Astrocyte (in vitro differentiated cells and primary cell): ENCODE measurements around the gene MTX1. TPM values are rescaled to one million over a fixed set of nuclear protein-coding genes. Genes with fewer than 3 reads are reported as not detected.
A peak's percentile ranks its signal among the peaks of the same experiment; 100 is the strongest.

Experiments used
- DNase-seq: peaks from one replicate; pipeline ENCODE4 v3.0.0-alpha.2; 2010; ENCODE audit warnings: low read depth
- FAIRE-seq: peaks from 2 replicates; lab custom pipeline; 2011; peaks lifted over from hg19 to GRCh38; lab: Jason Lieb, UNC
- H2AFZ ChIP-seq: 2 replicates; pipeline ENCODE4 v1.6.0; 2012; ENCODE audit warnings: low read depth, low read length, inconsistent platforms
- H3K27ac ChIP-seq: 2 replicates; pipeline ENCODE4 v1.5.1; 2011; ENCODE audit warnings: low read depth, low read length, inconsistent platforms
- H3K27me3 ChIP-seq: 2 replicates; pipeline ENCODE4 v1.6.0; 2011; ENCODE audit warnings: low read length, inconsistent platforms; ENCODE audit not compliant: insufficient read depth
- H3K36me3 ChIP-seq: 2 replicates; pipeline ENCODE4 v1.5.1; 2011; ENCODE audit warnings: low read length, inconsistent platforms; ENCODE audit not compliant: insufficient read depth
- H3K4me1 ChIP-seq: 2 replicates; pipeline ENCODE4 v1.5.1; 2011; ENCODE audit warnings: low read length, inconsistent platforms; ENCODE audit not compliant: insufficient read depth
- H3K4me2 ChIP-seq: 2 replicates; pipeline ENCODE4 v1.6.0; 2012; ENCODE audit warnings: low read length, inconsistent platforms
- H3K4me3 ChIP-seq: 2 replicates; pipeline ENCODE4 v1.5.1; 2011; ENCODE audit warnings: low read depth, mild to moderate bottlenecking, low read length, inconsistent platforms; ENCODE audit not compliant: insufficient read depth
- H3K79me2 ChIP-seq: 2 replicates; pipeline ENCODE4 v1.6.0; 2012; ENCODE audit warnings: mild to moderate bottlenecking, low read length, inconsistent platforms; ENCODE audit not compliant: insufficient read depth
- H3K9ac ChIP-seq: 2 replicates; pipeline ENCODE4 v1.6.0; 2012; ENCODE audit warnings: mild to moderate bottlenecking, low read length, inconsistent platforms
- H3K9me3 ChIP-seq: 2 replicates; pipeline ENCODE4 v1.5.1; 2012; ENCODE audit warnings: low read depth, mild to moderate bottlenecking, low read length, inconsistent platforms; ENCODE audit not compliant: insufficient read depth
- H4K20me1 ChIP-seq: 2 replicates; pipeline ENCODE4 v1.6.0; 2012; ENCODE audit warnings: low read length, inconsistent platforms; ENCODE audit not compliant: insufficient read depth
- H3K27ac Mint-ChIP-seq: one replicate; pipeline ENCODE4 v1.8.0; 2021; ENCODE audit warnings: mild to moderate bottlenecking, mixed read lengths; ENCODE audit not compliant: unreplicated experiment
- H3K27me3 Mint-ChIP-seq: one replicate; pipeline ENCODE4 v1.8.0; 2021; ENCODE audit warnings: low read depth, mixed read lengths; ENCODE audit not compliant: unreplicated experiment
- H3K36me3 Mint-ChIP-seq: one replicate; pipeline ENCODE4 v1.8.0; 2021; ENCODE audit warnings: low read depth, mixed read lengths; ENCODE audit not compliant: unreplicated experiment
- H3K4me1 Mint-ChIP-seq: one replicate; pipeline ENCODE4 v1.8.0; 2021; ENCODE audit warnings: low read depth, mixed read lengths; ENCODE audit not compliant: unreplicated experiment
- H3K4me3 Mint-ChIP-seq: one replicate; pipeline ENCODE4 v1.8.0; 2021; ENCODE audit warnings: mild to moderate bottlenecking, moderate library complexity, mixed read lengths; ENCODE audit not compliant: unreplicated experiment
- H3K9me3 Mint-ChIP-seq: one replicate; pipeline ENCODE4 v1.8.0; 2021; ENCODE audit warnings: mild to moderate bottlenecking, mixed read lengths; ENCODE audit not compliant: unreplicated experiment
- EZH2 ChIP-seq: IDR thresholded peaks from 2 replicates; pipeline ENCODE4 v1.6.1; 2012; ENCODE audit warnings: mild to moderate bottlenecking, low read length, inconsistent platforms; ENCODE audit not compliant: insufficient read depth
- total RNA-seq: library from RNA; stranded (reverse); gene quantifications from 2 replicates; pipeline ENCODE4 v1.2.1, GENCODE V29; 2021
- TF ChIP-seq, protein P1 (sequence below): IDR thresholded peaks from 2 replicates; pipeline ENCODE4 v1.5.1; 2011; ENCODE audit warnings: low read depth, mild to moderate bottlenecking, inconsistent platforms, low read length, moderate library complexity; ENCODE audit not compliant: insufficient read depth

The MTX1 gene
- total RNA-seq, 1 donor from 2014 or later = 41.8 TPM

DNA sequence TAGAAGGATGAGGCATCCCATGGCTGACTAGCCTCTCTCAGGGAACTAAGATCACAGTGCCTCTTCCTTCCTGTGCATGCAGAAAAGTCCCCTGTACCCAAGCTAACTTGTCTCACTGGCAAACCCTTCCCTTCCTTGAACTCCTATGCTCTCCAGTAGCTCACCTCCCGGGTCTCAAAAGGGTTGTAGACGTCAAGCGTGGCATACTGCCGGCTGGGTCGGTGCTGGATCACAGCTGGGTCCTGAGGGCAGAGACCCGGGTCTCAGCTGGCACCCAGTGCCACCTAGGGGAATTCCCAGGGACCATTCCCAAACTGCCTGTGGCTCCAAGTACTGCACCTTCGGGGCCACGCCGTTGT is 53.0 kb downstream of the MTX1 start:
- Histone ChIP-seq H3K36me3 (peaks cover 42% of the 10 kb centered on the region), H2AFZ (peak overlapping the region; percentile 72), H3K9me3 (no peaks in the 10 kb centered on the region), H3K4me1 (peaks cover 17% of the 10 kb centered on the region), H3K4me3 (peak overlapping the region; percentile 89), H3K4me2 (peak overlapping the region; percentile 91), H3K79me2 (peaks cover 23% of the 10 kb centered on the region), H3K9ac (peak overlapping the region; percentile 90), H4K20me1 (peaks cover 4% of the 10 kb centered on the region), H3K27ac (peak overlapping the region; percentile 63), H3K27me3 (no peaks in the 10 kb centered on the region)
- no peaks in the 10 kb centered on the region for H3K9me3 Mint-ChIP-seq
- H3K4me1 Mint-ChIP-seq = peaks cover 16% of the 10 kb centered on the region
- peak overlapping the region; percentile 95 for H3K27ac Mint-ChIP-seq
- FAIRE-seq (no peak), DNase-seq (no peak)
- H3K27me3 Mint-ChIP-seq = no peaks in the 10 kb centered on the region
- peak overlapping the region; percentile 90 for H3K4me3 Mint-ChIP-seq
- TF ChIP-seq EZH2 = no peak
- TF ChIP-seq, protein P1, sequence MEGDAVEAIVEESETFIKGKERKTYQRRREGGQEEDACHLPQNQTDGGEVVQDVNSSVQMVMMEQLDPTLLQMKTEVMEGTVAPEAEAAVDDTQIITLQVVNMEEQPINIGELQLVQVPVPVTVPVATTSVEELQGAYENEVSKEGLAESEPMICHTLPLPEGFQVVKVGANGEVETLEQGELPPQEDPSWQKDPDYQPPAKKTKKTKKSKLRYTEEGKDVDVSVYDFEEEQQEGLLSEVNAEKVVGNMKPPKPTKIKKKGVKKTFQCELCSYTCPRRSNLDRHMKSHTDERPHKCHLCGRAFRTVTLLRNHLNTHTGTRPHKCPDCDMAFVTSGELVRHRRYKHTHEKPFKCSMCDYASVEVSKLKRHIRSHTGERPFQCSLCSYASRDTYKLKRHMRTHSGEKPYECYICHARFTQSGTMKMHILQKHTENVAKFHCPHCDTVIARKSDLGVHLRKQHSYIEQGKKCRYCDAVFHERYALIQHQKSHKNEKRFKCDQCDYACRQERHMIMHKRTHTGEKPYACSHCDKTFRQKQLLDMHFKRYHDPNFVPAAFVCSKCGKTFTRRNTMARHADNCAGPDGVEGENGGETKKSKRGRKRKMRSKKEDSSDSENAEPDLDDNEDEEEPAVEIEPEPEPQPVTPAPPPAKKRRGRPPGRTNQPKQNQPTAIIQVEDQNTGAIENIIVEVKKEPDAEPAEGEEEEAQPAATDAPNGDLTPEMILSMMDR = no peak
- H3K36me3 Mint-ChIP-seq = peaks cover 18% of the 10 kb centered on the region

DNA sequence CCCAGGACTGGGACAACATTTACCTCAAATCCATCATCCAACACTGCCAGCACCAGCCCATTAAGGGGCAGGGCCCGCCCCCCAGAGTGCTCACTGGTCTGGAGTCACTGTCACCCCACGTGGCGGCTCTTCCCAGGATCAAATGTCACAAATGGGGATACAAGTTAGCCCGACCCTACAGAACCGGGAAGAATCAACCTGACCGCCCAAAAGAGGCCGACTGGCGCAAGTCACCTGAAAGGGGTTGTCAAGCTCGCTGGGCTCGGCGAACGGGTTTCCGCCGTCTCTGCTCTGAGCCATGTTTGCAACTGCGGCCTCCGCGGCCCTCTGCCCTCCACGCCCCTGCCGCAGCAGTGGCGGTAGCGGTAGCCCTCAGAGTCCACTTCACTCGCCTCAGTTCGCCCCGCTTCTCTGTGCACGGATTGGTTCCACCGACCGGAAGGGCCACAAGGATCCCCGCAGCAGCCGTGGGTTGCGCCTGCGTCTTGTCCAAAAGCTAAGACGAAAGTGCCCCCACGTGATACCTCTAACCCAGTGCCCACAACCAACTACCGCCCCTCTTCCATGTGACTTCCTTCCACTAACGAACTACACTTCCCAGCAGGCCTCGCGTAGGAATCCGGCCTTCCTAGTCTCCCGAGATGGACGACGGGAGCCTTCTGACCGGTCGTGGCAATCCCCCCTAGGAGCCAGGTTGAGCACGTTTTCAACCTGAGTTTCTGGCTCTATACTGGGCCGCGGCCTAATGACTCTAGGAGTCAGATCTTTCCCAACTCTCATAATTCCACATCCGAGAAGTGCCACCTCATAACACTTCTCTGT is 53.6 kb downstream of the MTX1 start, which contains the start of gene SCAMP3:
TSS of gene SCAMP3 (minus strand) at position 509 of the 822 bp plus-strand sequence. CDS start at position 300, 209 bp downstream.
- no peaks in the 10 kb centered on the region for H3K9me3 ChIP-seq
- Mint-ChIP-seq H3K4me3 (peak within 1 kb of the TSS; percentile 90), H3K9me3 (no peaks in the 10 kb centered on the region), H3K36me3 (peaks cover 19% of the 10 kb centered on the region), H3K27ac (peak within 1 kb of the TSS; percentile 95), H3K27me3 (no peaks in the 10 kb centered on the region), H3K4me1 (peaks cover 16% of the 10 kb centered on the region)
- peaks cover 17% of the 10 kb centered on the region for H3K4me1 ChIP-seq
- peak within 1 kb of the TSS; percentile 72 for H2AFZ ChIP-seq
- peaks cover 7% of the 10 kb centered on the region for H4K20me1 ChIP-seq
- TF ChIP-seq, protein P1 = no peak
- no peaks in the 10 kb centered on the region for H3K27me3 ChIP-seq
- H3K27ac ChIP-seq = peak within 1 kb of the TSS; percentile 63
- FAIRE-seq (peak; percentile 23), DNase-seq (peak; percentile 99)
- peaks cover 23% of the 10 kb centered on the region for H3K79me2 ChIP-seq
- peak within 1 kb of the TSS; percentile 91 for H3K4me2 ChIP-seq
- H3K36me3 ChIP-seq = peaks cover 45% of the 10 kb centered on the region
- peak within 1 kb of the TSS; percentile 89 for H3K4me3 ChIP-seq
- peak within 1 kb of the TSS; percentile 90 for H3K9ac ChIP-seq

DNA sequence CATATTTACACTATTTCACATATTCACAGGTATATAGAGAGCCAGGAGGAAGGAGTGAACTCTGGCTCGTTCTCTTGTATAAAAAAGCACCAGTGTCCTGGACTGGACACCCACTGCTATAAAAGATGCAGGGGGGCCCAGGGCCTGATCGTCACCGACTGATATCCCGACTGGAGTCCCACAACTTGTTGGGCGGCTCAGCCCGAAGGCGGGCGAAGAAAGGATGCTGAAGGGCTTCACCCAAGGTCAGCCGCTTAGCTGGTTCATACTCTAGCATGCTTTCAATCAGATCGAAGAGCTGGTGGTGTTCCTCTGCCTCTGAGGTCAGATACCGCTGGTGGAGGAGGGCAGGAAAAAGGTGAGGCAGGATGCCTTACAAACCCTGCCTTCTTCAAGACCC is 54.6 kb downstream of the MTX1 start:
- peak overlapping the region; percentile 90 for H3K9ac ChIP-seq
- H3K79me2 ChIP-seq = peaks cover 25% of the 10 kb centered on the region
- Mint-ChIP-seq H3K27ac (peak overlapping the region; percentile 95), H3K27me3 (no peaks in the 10 kb centered on the region), H3K9me3 (no peaks in the 10 kb centered on the region), H3K4me1 (peaks cover 16% of the 10 kb centered on the region), H3K36me3 (peaks cover 24% of the 10 kb centered on the region), H3K4me3 (peak overlapping the region; percentile 66)
- H3K9me3 ChIP-seq = no peaks in the 10 kb centered on the region
- no peak for DNase-seq
- peaks cover 50% of the 10 kb centered on the region for H3K36me3 ChIP-seq
- H3K4me2 ChIP-seq = no peak overlapping the region
- FAIRE-seq = no peak
- H3K4me3 ChIP-seq = no peak overlapping the region
- H3K27ac ChIP-seq = no peak overlapping the region
- no peaks in the 10 kb centered on the region for H3K27me3 ChIP-seq
- TF ChIP-seq, protein P1 = no peak
- no peak for TF ChIP-seq EZH2
- peaks cover 14% of the 10 kb centered on the region for H4K20me1 ChIP-seq
- no peak overlapping the region for H2AFZ ChIP-seq
- H3K4me1 ChIP-seq = peaks cover 17% of the 10 kb centered on the region
